NCI-H2107 treated with DMSO at 0.1 percent for 48 hours (cell line): ENCODE measurements around the gene CCDC178.
A peak's percentile ranks its signal among the peaks of the same experiment; 100 is the strongest.
"Not testable (repeated sequence)": the region's sequence is repeated elsewhere in the genome, so short reads cannot be mapped to it uniquely, and the experiment has no call there.

Experiments used
- DNase-seq: peaks from one replicate; lab custom pipeline; 2025; ENCODE audit not compliant: unreplicated experiment; lab: John Stamatoyannopoulos, UW

The CCDC178 gene

GRCh38 chr18:33440060-33441043 is at the start of gene CCDC178:
CCDC178 (minus strand) TSS chr18:33440721; CDS start chr18:33412088, 28,633 bp downstream.
- peak; percentile 52 for DNase-seq

- DNase-seq = no peak
Measured at GRCh38 chr18:33483908-33484307, 43.4 kb upstream of the CCDC178 start.

- no peak for DNase-seq
Measured at GRCh38 chr18:33472509-33472908, 32.0 kb upstream of the CCDC178 start.

- no peak for DNase-seq
Measured at GRCh38 chr18:33470216-33470615, 29.7 kb upstream of the CCDC178 start.

- no peak for DNase-seq
Measured at GRCh38 chr18:33469699-33470098, 29.2 kb upstream of the CCDC178 start.

- no peak for DNase-seq
Measured at GRCh38 chr18:33467531-33467930, 27.0 kb upstream of the CCDC178 start.

- no peak for DNase-seq
Measured at GRCh38 chr18:33466822-33467221, 26.3 kb upstream of the CCDC178 start.

- no peak for DNase-seq
Measured at GRCh38 chr18:33460681-33461080, 20.2 kb upstream of the CCDC178 start.

GRCh38 chr18:33459612-33460011 is 19.1 kb upstream of the CCDC178 start:
- no peak for DNase-seq

- DNase-seq = no peak
Measured at GRCh38 chr18:33446604-33447003, 6.1 kb upstream of the CCDC178 start.

GRCh38 chr18:33444709-33445108 is 4.2 kb upstream of the CCDC178 start:
- no peak for DNase-seq

GRCh38 chr18:33432857-33433256 is 7.7 kb downstream of the CCDC178 start:
- DNase-seq = no peak

GRCh38 chr18:33427549-33427948 is 13.0 kb downstream of the CCDC178 start:
- no peak for DNase-seq

GRCh38 chr18:33424266-33424946 is 16.1 kb downstream of the CCDC178 start:
- peak; percentile 32 for DNase-seq

GRCh38 chr18:33421225-33421624 is 19.3 kb downstream of the CCDC178 start:
- no peak for DNase-seq

- DNase-seq = no peak
Measured at GRCh38 chr18:33404244-33404873, 36.2 kb downstream of the CCDC178 start.

GRCh38 chr18:33398939-33399338 is 41.6 kb downstream of the CCDC178 start:
- DNase-seq = not testable (repeated sequence)

- no peak for DNase-seq
Measured at GRCh38 chr18:33375829-33376228, 64.7 kb downstream of the CCDC178 start.

- peak; percentile 19 for DNase-seq
Measured at GRCh38 chr18:33372442-33372841, 68.1 kb downstream of the CCDC178 start.

- DNase-seq = no peak
Measured at GRCh38 chr18:33369711-33370449, 70.6 kb downstream of the CCDC178 start.

GRCh38 chr18:33356735-33357134 is 83.8 kb downstream of the CCDC178 start:
- DNase-seq = no peak
